ENCODE data around the gene METTL24.

DNA sequence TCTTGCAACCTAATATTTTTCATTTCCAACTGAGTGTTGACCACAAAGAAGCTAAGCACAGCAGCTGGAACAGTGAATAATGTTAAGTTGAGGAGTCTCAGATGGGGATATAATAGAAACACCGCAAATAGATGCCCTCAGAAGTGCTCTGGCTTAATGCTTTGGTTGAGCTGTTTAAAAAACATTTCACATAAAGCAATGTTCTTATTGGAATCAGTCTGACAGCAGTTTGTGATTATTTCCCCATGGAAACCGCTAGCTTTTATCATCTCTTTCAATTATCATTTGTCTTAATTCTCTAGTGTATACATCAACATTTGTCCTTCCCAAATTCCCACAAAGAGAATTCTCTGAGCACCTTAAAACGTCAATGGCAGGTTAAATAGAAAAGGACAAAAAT is 30.8 kb downstream of the METTL24 start:
- TF ChIP-seq, protein P1, sequence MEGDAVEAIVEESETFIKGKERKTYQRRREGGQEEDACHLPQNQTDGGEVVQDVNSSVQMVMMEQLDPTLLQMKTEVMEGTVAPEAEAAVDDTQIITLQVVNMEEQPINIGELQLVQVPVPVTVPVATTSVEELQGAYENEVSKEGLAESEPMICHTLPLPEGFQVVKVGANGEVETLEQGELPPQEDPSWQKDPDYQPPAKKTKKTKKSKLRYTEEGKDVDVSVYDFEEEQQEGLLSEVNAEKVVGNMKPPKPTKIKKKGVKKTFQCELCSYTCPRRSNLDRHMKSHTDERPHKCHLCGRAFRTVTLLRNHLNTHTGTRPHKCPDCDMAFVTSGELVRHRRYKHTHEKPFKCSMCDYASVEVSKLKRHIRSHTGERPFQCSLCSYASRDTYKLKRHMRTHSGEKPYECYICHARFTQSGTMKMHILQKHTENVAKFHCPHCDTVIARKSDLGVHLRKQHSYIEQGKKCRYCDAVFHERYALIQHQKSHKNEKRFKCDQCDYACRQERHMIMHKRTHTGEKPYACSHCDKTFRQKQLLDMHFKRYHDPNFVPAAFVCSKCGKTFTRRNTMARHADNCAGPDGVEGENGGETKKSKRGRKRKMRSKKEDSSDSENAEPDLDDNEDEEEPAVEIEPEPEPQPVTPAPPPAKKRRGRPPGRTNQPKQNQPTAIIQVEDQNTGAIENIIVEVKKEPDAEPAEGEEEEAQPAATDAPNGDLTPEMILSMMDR (IDR thresholded peaks at IDR 0.05), result no peak
- TF ChIP-seq POLR2A (IDR thresholded peaks at IDR 0.05), result no peak

Data from prostate gland (tissue), 2 donors.